Stimulated activated CD4-positive, alpha-beta T cell treated with anti-CD3 and anti-CD28 coated beads, Interleukin-15, amount 100 ng/mL, for 24 hours (primary cell): ENCODE measurements around the gene CLEC4M.
"Not testable (repeated sequence)": the region's sequence is repeated elsewhere in the genome, so short reads cannot be mapped to it uniquely, and the experiment has no call there.

ENCODE experiments used
- DNase-seq: peaks from one replicate; pipeline ENCODE4 v3.0.0-alpha.2; 2020

The CLEC4M gene

DNA sequence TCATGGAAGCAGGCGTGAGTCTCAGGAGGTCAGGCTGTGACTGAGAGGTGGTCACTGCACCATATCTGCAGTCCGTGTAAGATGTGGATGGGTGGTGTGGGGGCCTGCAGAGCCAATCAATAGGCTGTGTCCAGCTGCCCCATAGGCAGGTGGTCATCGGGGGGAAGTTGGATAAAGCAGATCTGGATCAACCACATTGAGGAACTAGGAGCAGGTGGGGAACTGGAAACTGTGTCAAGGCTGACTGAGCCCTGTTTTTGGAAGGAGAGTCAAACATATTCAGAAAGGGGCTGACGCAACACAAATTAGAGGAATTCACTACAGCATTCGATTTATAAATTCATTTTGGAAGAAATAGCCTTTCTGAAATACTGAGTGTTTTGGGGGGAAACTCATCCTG is 15.0 kb downstream of the CLEC4M start:
- DNase-seq: no peak

DNA sequence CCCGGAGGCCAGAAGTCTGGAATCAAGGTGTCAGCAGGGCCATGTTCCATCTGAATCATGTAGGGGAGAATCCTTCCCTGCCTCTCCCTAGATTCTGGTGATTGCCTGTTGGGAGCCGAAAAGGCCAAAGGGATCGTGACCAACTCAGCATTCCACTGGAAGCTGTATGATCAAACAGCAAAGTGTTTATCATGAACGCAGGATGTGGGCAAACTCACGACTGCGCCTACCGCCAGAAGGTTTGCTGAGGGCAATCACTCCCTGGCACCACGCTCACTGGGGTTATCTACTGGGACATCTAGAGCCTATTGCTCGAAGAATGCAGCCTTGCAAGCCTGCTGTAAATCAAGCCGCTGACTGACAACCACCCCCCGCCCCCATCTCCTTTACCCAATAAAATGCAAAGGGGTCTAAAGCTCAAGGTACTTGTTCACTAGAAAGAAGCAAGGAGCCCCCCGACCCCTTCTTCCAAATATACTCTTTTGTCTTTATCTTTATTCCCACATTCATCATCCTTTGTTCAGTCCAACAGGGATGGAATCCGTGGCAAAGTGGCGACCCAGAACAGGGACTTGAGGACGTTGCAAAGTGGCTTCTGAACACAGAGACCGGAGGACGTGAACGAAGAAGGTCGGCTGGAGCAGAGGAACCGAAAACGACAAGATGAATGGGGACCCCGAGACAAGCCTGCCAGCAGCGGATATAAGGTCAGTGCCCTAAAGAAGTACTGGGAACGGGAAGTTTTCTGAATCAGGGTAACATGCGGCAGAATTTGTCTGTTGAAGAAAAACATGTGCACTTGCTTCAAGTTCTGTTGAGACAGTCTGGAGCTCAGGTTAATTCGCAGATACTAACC is 16.8 kb downstream of the CLEC4M start:
- DNase-seq: no peak

DNA sequence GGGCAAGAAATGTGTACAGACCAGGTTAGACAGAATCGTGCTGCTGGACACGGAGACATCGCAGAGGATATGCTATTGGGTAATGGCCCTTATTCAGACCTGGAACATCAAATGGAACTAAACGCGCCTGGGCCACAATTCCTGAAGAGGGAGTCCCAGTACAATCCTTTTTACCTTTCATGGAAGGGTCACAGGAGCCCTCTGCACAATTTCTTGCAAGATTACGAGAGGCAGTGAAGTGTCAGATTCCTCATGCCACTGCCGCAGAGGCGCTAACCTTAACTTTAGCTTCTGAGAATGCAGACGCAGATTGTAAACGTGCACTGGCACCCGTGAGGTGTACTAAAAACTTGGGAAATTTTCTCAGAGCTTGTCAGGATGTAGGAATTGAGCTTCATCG is 18.1 kb downstream of the CLEC4M start:
- DNase-seq: no peak

GRCh38 chr19:7783991-7784423 is 21.0 kb downstream of the CLEC4M start:
- no peak for DNase-seq

DNA sequence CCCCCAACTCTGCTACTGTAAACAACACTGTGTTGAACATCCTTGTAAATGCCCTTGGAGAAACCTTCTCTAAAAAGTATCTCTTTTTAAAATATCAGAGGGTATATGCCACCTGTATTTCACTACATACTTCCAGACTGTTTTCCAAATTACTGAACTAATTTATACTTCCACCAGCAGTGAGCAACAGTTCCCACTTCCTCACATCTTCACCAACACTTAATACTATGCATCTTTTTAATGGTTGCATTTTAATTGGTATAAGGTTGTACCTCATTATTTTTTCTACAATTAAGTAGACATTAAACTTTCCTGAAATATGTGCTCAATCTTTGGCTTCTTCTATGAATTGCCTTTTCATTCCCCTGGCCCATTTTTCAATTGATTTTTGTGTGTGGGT is 21.8 kb downstream of the CLEC4M start:
- DNase-seq: no peak

- DNase-seq: no peak
Measured at GRCh38 chr19:7787141-7787540, 24.1 kb downstream of the CLEC4M start.

DNA sequence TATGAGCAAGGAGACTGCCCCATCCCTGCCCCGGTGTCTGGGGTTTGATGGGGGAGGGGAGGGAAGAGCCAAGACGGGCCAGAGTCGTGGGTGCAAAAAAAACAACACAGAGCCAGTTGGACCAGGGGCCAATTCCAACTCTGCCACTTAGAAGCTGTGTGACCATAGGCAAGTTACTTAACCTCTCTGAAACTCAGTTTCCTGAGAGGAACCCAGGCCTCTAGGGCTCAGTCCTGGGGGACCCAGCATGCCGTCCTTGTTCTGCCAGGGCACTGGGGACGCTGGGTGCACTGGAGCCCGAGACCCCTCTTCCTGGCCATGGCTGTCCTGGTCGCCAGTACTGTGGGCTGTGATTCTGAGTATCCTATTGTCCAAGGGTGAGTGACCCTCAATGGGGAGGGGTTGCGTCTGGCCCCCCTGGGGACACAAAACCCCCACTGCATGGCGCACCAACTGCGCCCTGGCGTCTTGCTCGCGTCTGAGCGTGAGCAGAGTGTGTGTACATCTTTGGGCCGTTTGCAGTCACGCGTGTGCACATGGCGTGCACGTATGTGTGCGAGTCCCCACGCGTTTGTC is 24.6 kb downstream of the CLEC4M start:
- DNase-seq: no peak

- no peak for DNase-seq
Measured at GRCh38 chr19:7788178-7788932, 25.3 kb downstream of the CLEC4M start.

DNA sequence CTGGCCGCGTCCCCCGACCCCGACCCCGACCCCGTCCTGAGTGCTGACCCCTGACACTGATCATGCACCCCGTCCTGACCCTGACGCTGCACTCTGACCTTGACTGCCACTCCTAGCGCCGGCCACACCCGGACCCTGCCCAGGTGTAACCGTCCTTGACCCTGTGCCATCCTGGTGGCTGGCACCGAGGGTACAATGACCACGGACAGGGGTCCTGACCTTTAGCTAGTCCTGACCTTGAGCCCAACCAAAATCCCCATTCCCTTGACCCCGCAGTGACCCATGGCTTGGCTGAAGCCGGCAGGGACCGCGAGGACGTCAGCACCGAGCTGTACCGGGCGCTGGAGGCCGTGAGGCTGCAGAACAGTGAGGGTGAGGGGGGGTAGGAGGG is 25.9 kb downstream of the CLEC4M start:
- DNase-seq: no peak

DNA sequence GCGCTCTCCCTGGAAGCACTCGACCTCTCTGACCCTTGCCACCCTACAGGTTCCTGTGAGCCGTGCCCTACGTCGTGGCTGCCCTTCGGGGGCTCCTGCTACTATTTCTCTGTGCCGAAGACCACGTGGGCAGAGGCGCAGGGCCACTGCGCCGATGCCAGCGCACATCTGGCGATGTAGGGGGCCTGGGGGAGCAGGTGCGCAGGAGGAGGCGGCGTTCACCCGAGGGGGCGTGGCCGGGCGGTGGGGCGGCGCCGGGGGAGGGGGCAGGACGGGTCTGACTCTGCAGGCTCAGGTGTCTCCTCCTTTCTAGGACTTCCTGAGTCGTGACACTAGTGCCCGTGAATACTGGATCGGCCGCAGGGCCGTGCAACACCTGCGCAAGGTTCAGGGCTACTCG is 26.4 kb downstream of the CLEC4M start:
- DNase-seq: peak; percentile 48

DNA sequence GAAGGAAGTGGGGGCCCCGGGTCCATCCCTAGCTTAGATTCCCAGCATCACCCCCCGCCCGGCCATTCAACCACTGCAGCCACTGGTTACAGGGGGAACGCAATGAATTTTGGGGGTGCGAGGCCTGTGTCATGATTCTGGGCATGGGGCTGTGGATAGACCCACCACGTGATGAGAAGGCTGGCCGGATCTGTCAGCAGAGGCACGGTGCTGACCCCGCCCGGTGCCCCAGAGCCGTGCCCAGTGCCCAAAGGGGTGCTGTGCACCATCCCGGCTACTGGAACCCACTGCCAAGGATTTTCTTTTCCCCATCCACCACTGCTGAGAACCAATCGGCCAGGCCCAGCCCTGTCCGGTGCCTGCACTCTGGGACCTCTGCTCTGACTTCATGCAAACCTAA is 27.4 kb downstream of the CLEC4M start:
- DNase-seq: no peak

GRCh38 chr19:7792281-7792680 is 29.2 kb downstream of the CLEC4M start:
- DNase-seq: no peak

DNA sequence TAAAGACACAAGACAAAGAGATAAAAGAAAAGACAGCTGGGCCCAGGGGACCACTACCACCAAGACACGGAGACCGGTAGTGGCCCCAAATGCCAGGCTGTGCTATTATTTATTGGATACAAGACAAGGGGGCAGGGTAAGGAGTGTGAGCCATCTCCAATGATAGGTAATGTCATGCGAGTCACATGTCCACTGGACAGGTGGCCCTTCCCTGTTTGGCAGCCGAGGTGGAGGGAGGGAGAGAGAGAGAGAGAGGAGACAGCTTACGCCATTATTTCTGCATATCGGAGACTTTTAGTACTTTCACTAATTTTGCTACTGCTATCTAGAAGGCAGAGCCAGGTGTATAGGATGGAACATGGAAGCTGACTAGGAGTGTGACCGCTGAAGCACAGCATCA is 29.7 kb downstream of the CLEC4M start:
- not testable (repeated sequence) for DNase-seq

GRCh38 chr19:7793493-7793892 is 30.4 kb downstream of the CLEC4M start:
- DNase-seq: no peak

DNA sequence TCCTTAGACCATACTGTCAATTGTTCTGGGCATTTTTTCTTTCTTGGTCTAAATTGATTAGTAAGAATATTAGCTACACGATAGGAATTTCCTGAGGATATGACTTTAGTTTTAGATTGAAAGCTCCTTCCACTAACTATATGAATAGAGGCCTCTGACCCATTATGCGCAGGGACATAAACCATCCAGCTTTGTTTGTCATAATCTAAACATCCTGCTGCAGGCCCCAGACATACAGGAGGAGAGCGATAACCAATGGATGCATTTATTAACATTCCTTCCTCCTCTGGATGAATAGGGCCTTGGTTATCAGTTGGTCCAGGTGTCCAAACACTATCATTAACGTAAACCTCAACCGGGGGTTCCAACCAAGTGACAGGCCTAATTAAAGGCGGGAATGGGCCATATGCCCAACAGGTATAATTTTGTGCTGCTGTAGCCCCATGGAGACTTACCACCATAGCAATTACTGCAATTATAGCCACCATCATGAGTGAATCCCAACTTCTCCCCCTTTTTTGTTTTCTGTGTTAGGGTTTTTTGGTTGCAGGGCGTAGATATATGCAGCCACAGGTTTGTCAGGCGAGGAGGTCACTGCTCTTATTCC is 32.6 kb downstream of the CLEC4M start:
- DNase-seq: no peak

- peak; percentile 74 for DNase-seq
Measured at GRCh38 chr19:7799640-7800355, 36.8 kb downstream of the CLEC4M start.

- no peak for DNase-seq
Measured at GRCh38 chr19:7801020-7801570, 38.1 kb downstream of the CLEC4M start.

DNA sequence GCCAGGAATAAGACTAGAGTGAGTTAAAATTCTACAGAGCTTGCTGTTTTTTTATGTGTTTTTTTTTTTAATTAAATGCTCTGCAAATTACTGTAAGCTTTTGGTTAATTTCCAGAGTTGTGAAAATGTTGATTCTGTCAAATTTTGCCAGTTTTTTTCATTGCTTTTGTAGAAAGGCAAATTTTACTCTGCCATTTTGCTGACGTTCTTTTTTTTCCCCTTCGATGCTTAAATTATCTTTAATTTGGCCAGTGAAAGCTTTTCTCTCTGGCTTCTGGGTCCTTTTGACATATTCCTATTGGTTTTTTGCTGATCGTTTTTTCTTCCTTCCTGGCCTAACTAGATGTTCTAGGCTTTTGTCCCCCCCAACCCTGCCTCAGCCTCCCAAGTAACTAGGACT is 43.2 kb downstream of the CLEC4M start:
- DNase-seq: no peak

- no peak for DNase-seq
Measured at GRCh38 chr19:7806876-7807275, 43.8 kb downstream of the CLEC4M start.

- no peak for DNase-seq
Measured at GRCh38 chr19:7808108-7808507, 45.1 kb downstream of the CLEC4M start.

DNA sequence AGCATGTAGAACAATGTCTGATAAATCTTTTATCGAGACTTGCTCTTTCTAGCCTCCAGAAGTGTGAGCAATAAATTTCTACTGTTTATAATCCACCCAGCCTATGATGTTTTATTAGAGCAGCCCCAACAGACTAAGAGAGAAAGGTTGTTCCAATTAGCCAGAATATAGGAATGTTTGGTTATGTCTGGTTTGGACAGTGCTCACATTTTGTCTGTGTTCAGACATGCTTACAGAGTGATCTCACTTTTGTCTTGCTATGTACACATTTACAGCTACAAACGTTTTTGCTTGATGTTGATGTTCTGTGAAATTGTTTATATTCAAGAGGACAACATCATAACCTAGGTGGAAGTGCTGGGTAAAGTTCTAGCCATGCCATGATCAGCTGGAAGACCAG is 48.9 kb downstream of the CLEC4M start:
- DNase-seq: no peak

DNA sequence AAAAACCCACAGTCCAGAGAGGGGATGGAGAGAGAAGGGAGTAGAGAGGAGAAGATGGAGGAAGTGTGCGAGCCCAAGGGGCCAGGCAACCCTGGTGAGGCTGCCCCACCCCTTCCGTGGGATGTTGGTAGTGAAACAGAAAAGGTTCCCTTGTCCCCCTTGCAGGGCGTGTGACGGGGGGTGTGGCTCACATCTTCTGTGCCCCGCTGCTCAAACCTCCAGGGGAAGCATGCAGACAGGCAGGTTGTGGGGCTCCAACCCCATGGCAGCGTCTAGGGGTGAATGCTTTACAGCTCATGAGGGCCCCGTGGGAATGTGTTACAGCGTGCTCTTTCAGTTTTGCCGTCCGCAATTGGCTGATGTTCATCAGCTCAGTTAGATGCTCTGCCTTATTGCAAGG is 52.3 kb downstream of the CLEC4M start:
- peak; percentile 21 for DNase-seq

DNA sequence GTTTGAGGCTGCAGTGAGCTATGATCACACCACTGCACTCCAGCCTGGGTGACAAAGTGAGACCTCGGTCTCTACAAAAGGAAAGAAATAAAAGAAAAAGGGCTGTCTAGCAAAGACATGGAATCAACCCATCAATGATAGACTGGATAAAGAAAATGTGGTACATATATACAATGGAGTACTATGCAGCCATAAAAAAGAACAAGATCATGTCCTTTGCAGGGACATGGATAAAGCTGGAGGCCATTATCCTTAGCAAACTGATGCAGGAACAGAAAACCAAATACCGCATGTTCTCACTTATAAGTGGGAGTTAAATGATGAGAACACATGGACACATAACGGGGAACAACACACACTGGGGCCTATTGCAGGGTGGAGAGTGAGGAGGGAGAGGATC is 53.0 kb downstream of the CLEC4M start:
- not testable (repeated sequence) for DNase-seq
